ENCODE results near the gene HLA-DPA1. TPM values are rescaled to one million over a fixed set of nuclear protein-coding genes. Genes with fewer than 3 reads are reported as not detected.

Gene HLA-DPA1
- total RNA-seq, 2 experiments from 2014 or later = 27.6 to 27.9 TPM

GRCh38 chr6:33080127-33081089 is 7.0 kb upstream of the HLA-DPA1 start:
- H3K36me3 Mint-ChIP-seq (ENCODE audit: low read depth) = no peaks in the 10 kb centered on the region
- H3K27me3 Mint-ChIP-seq = no peaks in the 10 kb centered on the region
- intact Hi-C loops (cut with micrococcal nuclease) = no loop called here
- no peaks in the 10 kb centered on the region for H3K9me3 Mint-ChIP-seq
- ChIA-PET CTCF (interaction anchor here (0.8 to 2.6 kb wide), 4 partner anchors 8 to 118 kb away, joined by 3 to 7 read pairs (median 4); no protein-coding TSS in a partner anchor), POLR2A (interaction anchor here (0.8 to 0.9 kb wide), 2 partner anchors 10 to 69 kb away, joined by 3 read pairs; no protein-coding TSS in a partner anchor)
- peak; percentile 31 for DNase-seq
- TF ChIP-seq, protein P1, sequence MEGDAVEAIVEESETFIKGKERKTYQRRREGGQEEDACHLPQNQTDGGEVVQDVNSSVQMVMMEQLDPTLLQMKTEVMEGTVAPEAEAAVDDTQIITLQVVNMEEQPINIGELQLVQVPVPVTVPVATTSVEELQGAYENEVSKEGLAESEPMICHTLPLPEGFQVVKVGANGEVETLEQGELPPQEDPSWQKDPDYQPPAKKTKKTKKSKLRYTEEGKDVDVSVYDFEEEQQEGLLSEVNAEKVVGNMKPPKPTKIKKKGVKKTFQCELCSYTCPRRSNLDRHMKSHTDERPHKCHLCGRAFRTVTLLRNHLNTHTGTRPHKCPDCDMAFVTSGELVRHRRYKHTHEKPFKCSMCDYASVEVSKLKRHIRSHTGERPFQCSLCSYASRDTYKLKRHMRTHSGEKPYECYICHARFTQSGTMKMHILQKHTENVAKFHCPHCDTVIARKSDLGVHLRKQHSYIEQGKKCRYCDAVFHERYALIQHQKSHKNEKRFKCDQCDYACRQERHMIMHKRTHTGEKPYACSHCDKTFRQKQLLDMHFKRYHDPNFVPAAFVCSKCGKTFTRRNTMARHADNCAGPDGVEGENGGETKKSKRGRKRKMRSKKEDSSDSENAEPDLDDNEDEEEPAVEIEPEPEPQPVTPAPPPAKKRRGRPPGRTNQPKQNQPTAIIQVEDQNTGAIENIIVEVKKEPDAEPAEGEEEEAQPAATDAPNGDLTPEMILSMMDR (IDR thresholded peaks at IDR 0.05) = no peak
- H3K27ac Mint-ChIP-seq = peak overlapping the region; percentile 28
- no peak for ATAC-seq
- H3K4me1 Mint-ChIP-seq (ENCODE audit: low read depth) = peaks cover 44% of the 10 kb centered on the region
- peak overlapping the region; percentile 71 for H3K4me3 Mint-ChIP-seq

DNA sequence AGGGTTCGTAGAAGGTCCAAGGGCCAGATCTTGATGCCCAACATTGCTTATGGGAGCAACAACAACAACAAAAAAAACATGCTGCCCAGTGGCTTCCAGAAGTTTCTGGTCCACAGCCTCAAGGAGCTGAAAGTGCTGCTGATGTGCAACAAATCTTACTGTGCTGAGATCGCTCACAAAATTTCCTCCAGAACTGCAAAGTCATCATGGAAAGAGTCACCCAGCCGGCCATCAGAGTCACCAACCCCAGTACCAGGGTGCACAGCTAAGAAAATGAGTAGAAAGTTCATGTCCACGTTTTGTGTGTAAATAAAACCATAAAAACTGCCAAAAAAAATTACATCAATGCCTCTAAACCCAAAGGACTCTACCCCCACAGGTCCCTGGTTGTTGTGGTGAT is 6.1 kb upstream of the HLA-DPA1 start:
- ChIA-PET POLR2A (interaction anchor here (0.8 kb wide), 1 partner anchor 9 kb away, joined by 3 read pairs; no protein-coding TSS in a partner anchor), CTCF (interaction anchor here (0.8 kb wide), 1 partner anchor 9 kb away, joined by 3 read pairs; no protein-coding TSS in a partner anchor)

GRCh38 chr6:33078919-33079521 is 5.6 kb upstream of the HLA-DPA1 start:
- intact Hi-C loops (cut with micrococcal nuclease) = loop anchor here (5.0 kb wide), 2 partner anchors 62 to 77 kb away; no protein-coding TSS in a partner anchor
- H3K4me1 Mint-ChIP-seq (ENCODE audit: low read depth) = peaks cover 50% of the 10 kb centered on the region
- CTCF ChIA-PET = interaction anchor here (1.1 to 1.2 kb wide), 2 partner anchors 64 to 93 kb away, joined by 3 read pairs; no protein-coding TSS in a partner anchor
- no peak overlapping the region for H3K27ac Mint-ChIP-seq
- TF ChIP-seq, protein P1 (IDR thresholded peaks at IDR 0.05) = no peak
- DNase-seq = no peak
- H3K4me3 Mint-ChIP-seq = no peak overlapping the region
- ATAC-seq = no peak
- no peaks in the 10 kb centered on the region for H3K9me3 Mint-ChIP-seq
- H3K36me3 Mint-ChIP-seq (ENCODE audit: low read depth) = no peaks in the 10 kb centered on the region
- POLR2A ChIA-PET = interaction anchor here (0.8 to 1.4 kb wide), 2 partner anchors 8 to 107 kb away, joined by 3 to 5 read pairs; no protein-coding TSS in a partner anchor
- H3K27me3 Mint-ChIP-seq = no peaks in the 10 kb centered on the region

More for the DNA sequence above, 6.1 kb upstream of the HLA-DPA1 start:
- ATAC-seq (no peak), DNase-seq (no peak)
- Mint-ChIP-seq H3K27me3 (no peaks in the 10 kb centered on the region), H3K36me3 (ENCODE audit: low read depth) (no peaks in the 10 kb centered on the region), H3K4me1 (ENCODE audit: low read depth) (peaks cover 50% of the 10 kb centered on the region), H3K4me3 (peak overlapping the region; percentile 71), H3K27ac (no peak overlapping the region), H3K9me3 (no peaks in the 10 kb centered on the region)
- intact Hi-C loops (cut with micrococcal nuclease) = loop anchor here (5.0 kb wide), 2 partner anchors 62 to 77 kb away; no protein-coding TSS in a partner anchor
- TF ChIP-seq, protein P1 (IDR thresholded peaks at IDR 0.05) = no peak

GRCh38 chr6:33078442-33078841 is 5.0 kb upstream of the HLA-DPA1 start:
- Mint-ChIP-seq H3K27ac (no peak overlapping the region), H3K4me3 (no peak overlapping the region), H3K9me3 (no peaks in the 10 kb centered on the region), H3K4me1 (ENCODE audit: low read depth) (peaks cover 53% of the 10 kb centered on the region), H3K27me3 (no peaks in the 10 kb centered on the region), H3K36me3 (ENCODE audit: low read depth) (no peaks in the 10 kb centered on the region)
- no peak for DNase-seq
- ChIA-PET CTCF (interaction anchor here (1.1 to 1.2 kb wide), 2 partner anchors 64 to 93 kb away, joined by 3 read pairs; no protein-coding TSS in a partner anchor), POLR2A (interaction anchor here (1.4 kb wide), 1 partner anchor 106 kb away, joined by 5 read pairs; no protein-coding TSS in a partner anchor)
- intact Hi-C loops (cut with micrococcal nuclease) = loop anchor here (5.0 kb wide), 2 partner anchors 61 to 76 kb away; no protein-coding TSS in a partner anchor
- no peak for ATAC-seq
- TF ChIP-seq, protein P1 (IDR thresholded peaks at IDR 0.05) = no peak

All from activated CD8-positive, alpha-beta T cell treated with anti-CD3 and anti-CD28 coated beads for 36 hours (primary cell).